ENCODE data around the gene AK3.
"Not testable (repeated sequence)": the region's sequence is repeated elsewhere in the genome, so short reads cannot be mapped to it uniquely, and the experiment has no call there.

The AK3 gene

DNA sequence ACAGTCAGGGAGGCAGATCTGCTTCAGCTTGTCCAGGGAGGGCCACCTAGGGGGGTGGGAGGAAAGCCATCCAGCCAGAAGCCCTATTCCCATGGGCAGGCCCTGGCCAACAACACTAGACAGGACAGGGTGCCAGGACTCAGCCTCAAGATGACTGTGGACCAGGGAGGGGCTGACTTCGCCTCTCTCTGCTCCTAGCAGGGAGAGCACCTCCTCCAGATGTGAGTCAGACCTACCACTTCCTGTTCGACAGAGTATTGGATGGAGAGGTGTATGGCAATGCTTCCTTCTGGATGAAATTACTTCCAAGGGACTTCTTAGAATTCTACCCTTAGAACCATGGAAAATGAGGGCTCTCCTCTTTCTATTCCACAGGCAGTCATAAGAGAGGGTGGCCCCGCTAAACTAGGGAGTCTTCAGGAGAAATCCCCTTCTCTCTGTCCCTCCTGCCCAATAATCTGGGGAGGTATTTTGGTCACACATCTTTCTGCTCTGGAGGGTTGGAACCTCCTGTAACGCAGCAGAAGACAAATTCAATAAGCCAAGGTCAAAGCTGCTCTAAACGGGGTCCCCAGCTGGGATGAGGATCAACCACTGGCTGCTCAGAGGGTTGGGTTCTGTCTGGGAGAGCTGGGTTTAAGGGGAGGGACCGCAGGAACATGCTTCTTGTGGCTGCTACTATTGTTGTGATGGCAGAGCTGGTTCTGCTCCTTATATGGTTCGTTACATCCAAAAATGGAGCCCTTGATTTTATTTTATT lies 28.5 kb upstream of the AK3 start:
- TF ChIP-seq Cebpa-rat (IDR thresholded peaks at IDR 0.05): no peak
- no peaks in the 10 kb centered on the region for H3K9me3 ChIP-seq
- no peaks in the 10 kb centered on the region for H4K20me1 ChIP-seq
- no peaks in the 10 kb centered on the region for H3K36me3 ChIP-seq
- H3K4me3 ChIP-seq: no peak overlapping the region
- H3K4me2 ChIP-seq: no peak overlapping the region
- H3K27me3 ChIP-seq: no peaks in the 10 kb centered on the region
- H3K9ac ChIP-seq: no peak overlapping the region
- no peaks in the 10 kb centered on the region for H3K4me1 ChIP-seq
- no peak overlapping the region for H3K27ac ChIP-seq

DNA sequence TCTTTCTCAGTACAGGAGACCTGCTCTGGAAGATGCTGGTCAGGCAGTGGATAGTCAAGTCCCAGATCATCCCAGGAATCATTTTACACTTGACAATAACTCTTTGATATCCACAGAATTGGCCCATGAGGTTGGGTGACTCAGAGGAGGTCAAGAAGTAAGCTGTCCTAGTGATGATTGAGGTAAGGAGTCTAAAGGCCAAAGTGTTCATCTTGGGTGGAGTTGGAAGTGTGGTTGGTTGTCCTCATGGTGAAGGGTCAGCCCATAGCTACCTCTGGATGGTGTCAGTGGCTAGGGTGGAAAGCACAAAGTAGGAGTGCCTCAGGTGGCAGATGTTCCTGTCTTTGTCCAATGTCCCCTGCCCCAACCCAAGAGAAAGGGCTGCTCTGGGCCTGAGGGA lies 27.7 kb upstream of the AK3 start:
- Histone ChIP-seq H3K9me3 (no peaks in the 10 kb centered on the region), H4K20me1 (no peaks in the 10 kb centered on the region), H3K27me3 (no peaks in the 10 kb centered on the region), H3K27ac (no peak overlapping the region), H3K4me2 (no peak overlapping the region), H3K9ac (no peak overlapping the region), H3K36me3 (no peaks in the 10 kb centered on the region), H3K4me1 (no peaks in the 10 kb centered on the region), H3K4me3 (no peak overlapping the region)
- TF ChIP-seq Cebpa-rat (IDR thresholded peaks at IDR 0.05): no peak

DNA sequence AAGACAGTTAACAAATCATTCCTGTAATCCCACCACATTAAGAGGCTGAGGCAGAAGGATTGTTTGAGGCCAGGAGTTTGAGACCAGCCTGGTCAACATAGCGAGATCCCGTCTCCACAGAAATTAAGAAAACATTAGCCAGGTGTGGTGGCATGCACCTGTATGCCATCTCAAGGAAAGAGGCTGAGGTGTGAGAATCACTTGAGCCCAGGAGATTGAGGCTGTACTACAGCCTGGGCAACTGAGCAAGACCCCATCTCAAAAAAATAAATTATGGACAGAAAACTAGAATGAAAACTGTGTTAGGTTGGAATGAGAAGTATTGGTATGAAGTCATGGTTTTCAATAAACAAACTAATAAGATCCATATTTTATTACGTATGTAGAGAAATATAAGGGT lies 23.0 kb upstream of the AK3 start:
- Histone ChIP-seq H3K4me3 (no peak overlapping the region), H3K9me3 (no peaks in the 10 kb centered on the region), H3K9ac (no peak overlapping the region), H3K27me3 (no peaks in the 10 kb centered on the region), H3K4me1 (peaks cover 13% of the 10 kb centered on the region), H4K20me1 (no peaks in the 10 kb centered on the region), H3K36me3 (no peaks in the 10 kb centered on the region), H3K27ac (no peak overlapping the region), H3K4me2 (no peak overlapping the region)
- TF ChIP-seq Cebpa-rat (IDR thresholded peaks at IDR 0.05): no peak

DNA sequence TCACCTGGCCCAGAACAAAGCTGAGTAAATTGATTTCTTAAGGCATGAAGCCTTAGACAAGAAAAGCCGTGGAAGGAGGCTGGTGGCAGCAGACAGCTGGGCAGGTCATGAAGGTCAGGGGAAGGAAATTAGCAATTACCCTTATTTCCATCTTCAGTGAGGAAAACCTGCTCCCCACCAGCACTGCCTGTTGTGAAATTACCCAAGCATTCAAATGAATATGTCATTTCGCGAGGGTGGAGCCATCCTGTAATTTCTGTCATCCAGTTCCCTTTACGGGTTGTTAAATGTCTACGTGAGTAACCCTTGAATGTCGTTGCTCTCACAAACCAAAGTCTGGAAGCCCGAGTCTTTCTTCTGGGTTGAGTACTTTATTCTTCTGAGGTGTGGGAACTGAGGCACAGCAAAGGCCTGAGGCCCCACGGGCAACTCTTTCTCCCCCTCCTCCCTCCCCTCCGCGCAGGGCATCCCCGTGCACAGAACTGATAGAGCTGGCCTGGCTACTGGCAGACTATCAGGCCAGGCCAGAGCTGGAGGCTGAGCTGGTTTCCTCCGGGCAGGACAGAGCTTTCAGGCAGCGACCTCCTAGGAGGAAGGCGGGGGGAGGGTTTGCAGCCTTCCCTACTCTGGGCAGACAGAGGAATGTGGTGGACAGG lies 22.0 kb upstream of the AK3 start:
- no peak for TF ChIP-seq Cebpa-rat (IDR thresholded peaks at IDR 0.05)
- Histone ChIP-seq H3K9ac (no peak overlapping the region), H3K4me2 (peak overlapping the region; percentile 51), H3K36me3 (no peaks in the 10 kb centered on the region), H3K9me3 (no peaks in the 10 kb centered on the region), H3K27ac (no peak overlapping the region), H3K4me1 (peaks cover 13% of the 10 kb centered on the region), H4K20me1 (no peaks in the 10 kb centered on the region), H3K27me3 (no peaks in the 10 kb centered on the region), H3K4me3 (no peak overlapping the region)

DNA sequence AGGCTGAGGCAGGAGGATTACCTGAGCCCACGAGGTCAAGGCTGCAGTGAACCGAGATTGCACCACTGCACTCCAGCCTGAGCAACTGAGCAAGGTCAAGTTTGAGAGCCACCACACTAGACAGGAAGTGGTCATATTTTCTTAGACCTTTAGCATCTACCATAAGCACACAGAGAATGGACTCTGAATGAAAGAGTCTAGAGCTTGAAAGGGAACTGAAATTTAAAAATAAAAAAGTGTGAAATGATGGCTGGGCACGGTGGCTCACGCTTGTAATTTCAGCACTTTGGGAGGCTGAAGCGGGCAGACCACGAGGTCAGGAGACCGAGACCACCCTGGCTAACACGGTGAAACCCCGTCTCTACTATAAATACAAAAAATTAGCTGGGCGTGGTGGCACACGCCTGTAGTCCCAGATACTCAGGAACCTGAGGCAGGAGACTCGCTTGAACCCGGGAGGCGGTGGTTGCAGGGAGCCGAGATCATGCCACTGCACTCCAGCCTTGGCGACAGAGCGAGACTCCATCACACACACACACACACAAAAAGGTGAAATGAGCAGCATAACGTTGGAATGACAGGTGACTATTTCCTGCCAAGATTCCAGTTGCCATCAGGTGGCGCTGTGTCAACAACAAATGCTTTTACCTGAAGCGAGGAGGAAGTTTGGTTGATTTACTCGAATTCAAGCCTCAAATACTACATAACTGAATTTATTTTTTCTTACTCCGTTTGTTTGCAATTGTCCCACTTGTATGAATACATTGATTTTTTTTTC lies 21.3 kb upstream of the AK3 start:
- TF ChIP-seq Cebpa-rat (IDR thresholded peaks at IDR 0.05): no peak
- H3K4me1 ChIP-seq: peaks cover 13% of the 10 kb centered on the region
- H4K20me1 ChIP-seq: no peaks in the 10 kb centered on the region
- H3K4me2 ChIP-seq: peak overlapping the region; percentile 51
- H3K4me3 ChIP-seq: no peak overlapping the region
- H3K36me3 ChIP-seq: no peaks in the 10 kb centered on the region
- H3K9me3 ChIP-seq: no peaks in the 10 kb centered on the region
- H3K27me3 ChIP-seq: no peaks in the 10 kb centered on the region
- H3K27ac ChIP-seq: no peak overlapping the region
- no peak overlapping the region for H3K9ac ChIP-seq

DNA sequence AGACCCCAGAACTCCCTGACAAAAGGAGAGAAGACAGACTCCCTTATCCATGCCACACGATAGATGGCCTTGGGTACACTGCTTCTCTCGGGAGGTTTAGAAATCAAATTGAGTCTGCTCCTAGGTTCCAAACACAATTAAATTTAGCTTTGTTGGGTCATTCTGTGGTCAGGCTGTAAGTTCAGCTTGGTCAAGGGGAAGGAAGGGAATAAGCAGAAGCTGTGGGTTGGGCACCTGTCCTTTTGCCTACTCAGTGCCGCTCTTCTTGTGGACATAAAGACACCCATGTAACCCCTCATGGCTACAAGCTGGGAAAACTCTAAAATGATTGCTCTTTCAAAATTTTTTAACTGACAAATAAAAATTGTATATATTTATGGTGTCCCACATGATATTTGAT lies 19.1 kb upstream of the AK3 start:
- Histone ChIP-seq H3K9ac (no peak overlapping the region), H4K20me1 (no peaks in the 10 kb centered on the region), H3K27me3 (no peaks in the 10 kb centered on the region), H3K4me1 (peaks cover 20% of the 10 kb centered on the region), H3K27ac (no peak overlapping the region), H3K9me3 (no peaks in the 10 kb centered on the region), H3K36me3 (no peaks in the 10 kb centered on the region), H3K4me2 (no peak overlapping the region), H3K4me3 (no peak overlapping the region)
- TF ChIP-seq Cebpa-rat (IDR thresholded peaks at IDR 0.05): no peak

DNA sequence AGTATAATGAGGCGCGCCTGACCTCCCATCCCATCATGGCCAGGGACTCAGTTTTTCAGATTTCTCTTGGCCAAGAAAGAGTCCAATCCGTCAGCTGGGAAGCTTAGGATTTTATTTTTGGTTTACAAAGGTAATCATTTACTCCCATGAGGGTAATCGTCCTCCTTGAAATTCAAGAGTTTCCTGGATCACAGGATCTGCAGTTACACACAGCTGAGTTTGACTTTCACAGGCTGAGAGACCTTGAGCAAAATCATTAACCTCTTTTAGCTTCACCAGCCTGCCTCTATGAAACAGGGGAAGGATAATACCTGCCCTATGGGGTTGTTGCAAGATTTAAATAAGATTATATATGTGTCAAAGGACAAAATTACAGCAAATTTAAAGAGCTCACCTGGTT lies 15.4 kb upstream of the AK3 start:
- no peak for TF ChIP-seq Cebpa-rat (IDR thresholded peaks at IDR 0.05)

DNA sequence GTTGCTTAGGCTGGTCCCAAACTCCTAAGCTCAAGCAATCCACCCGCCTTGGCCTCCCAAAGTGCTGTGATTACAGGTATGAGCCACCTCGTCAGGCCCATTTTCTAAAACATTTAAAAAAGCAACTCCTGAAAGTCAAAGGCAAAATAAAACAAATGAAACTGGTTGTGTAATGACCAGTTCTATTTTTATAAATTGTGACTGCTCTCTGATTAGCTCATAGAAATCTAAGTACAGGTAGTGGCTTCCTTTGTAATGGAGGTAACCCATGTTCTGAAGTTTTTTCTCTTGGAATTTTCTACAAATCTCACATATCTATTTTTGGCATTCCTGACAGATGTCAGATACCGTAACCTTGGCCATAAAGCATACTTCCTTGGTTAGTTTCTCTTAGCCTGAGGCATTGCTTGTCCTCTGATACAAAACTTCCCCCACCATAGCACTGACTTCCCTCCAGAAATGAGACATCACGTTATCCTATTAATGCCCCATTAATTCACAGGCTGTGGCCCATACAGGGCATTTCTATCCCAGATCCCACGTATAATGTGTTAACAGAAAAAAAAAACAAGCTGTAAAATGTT lies 14.1 kb upstream of the AK3 start:
- no peak overlapping the region for H3K4me3 ChIP-seq
- H3K4me2 ChIP-seq: no peak overlapping the region
- no peak overlapping the region for H3K27ac ChIP-seq

More for the DNA sequence above, 15.4 kb upstream of the AK3 start:
- no peak overlapping the region for H3K4me3 ChIP-seq
- H3K27me3 ChIP-seq: no peaks in the 10 kb centered on the region
- no peaks in the 10 kb centered on the region for H4K20me1 ChIP-seq
- H3K9ac ChIP-seq: no peak overlapping the region
- no peaks in the 10 kb centered on the region for H3K9me3 ChIP-seq
- H3K4me1 ChIP-seq: peaks cover 8% of the 10 kb centered on the region; the same call in 1 of the 2 replicates
- H3K4me2 ChIP-seq: no peak overlapping the region
- no peaks in the 10 kb centered on the region for H3K36me3 ChIP-seq
- no peak overlapping the region for H3K27ac ChIP-seq

DNA sequence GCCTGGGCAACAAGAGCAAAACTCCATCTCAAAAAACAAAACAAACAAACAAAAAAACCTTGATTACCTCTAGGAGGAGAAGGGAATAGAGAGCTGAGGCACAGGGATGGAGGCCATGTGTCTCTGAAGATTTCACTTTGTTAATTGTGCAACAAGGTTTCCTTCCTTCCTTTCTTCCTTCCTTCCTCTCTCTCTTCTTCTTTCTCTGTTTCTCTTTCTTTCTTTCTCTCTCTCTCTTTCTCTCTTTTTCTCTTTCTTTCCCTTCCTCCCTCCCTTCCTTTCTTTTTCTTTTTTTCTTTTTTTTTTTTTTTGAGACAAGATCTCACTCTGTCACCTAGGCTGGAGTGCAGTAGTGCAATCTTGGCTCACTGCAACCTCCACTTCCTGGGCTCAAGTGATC lies 13.5 kb upstream of the AK3 start:
- H3K36me3 ChIP-seq, H3K27ac ChIP-seq, H3K27me3 ChIP-seq, H3K4me1 ChIP-seq, H3K9ac ChIP-seq, H3K4me2 ChIP-seq, H3K9me3 ChIP-seq, H4K20me1 ChIP-seq, H3K4me3 ChIP-seq: not testable (repeated sequence)

More for the DNA sequence above, 14.1 kb upstream of the AK3 start:
- Histone ChIP-seq H3K9ac (no peak overlapping the region), H4K20me1 (no peaks in the 10 kb centered on the region), H3K4me1 (peaks cover 8% of the 10 kb centered on the region; the same call in 1 of the 2 replicates), H3K9me3 (no peaks in the 10 kb centered on the region), H3K27me3 (no peaks in the 10 kb centered on the region), H3K36me3 (no peaks in the 10 kb centered on the region)
- TF ChIP-seq Cebpa-rat (IDR thresholded peaks at IDR 0.05): no peak

Measured in BLaER1 (cell line).